PC-9 (cell line): Measurements from ENCODE around the gene GLRA3. TPM values are rescaled to one million over a fixed set of nuclear protein-coding genes. Genes with fewer than 3 reads are reported as not detected.

Source experiments
- BruUV-seq: library from RNA; stranded (reverse); fragments of 400-500 nt; replicated peaks from 2 replicates; lab custom pipeline; 2021; lab: Mats Ljungman, UMichigan
- CTCF ChIA-PET: fragments of 300-600 bp; sonication (Branson Sonifier 250); formaldehyde crosslinking; loops from one replicate; lab custom pipeline; 2022; ENCODE audit warnings: antibody characterized with exemption; lab: Charles Lee
- POLR2A ChIA-PET: fragments of 300-600 bp; sonication (Branson Sonifier 250); formaldehyde crosslinking; loops from one replicate; lab custom pipeline; 2022; ENCODE audit warnings: antibody characterized with exemption; ENCODE audit not compliant: unreplicated experiment; lab: Charles Lee
- DNase-seq, 2 experiments: peaks; one replicate each; pipeline versions ENCODE4 v3.0.0 to v3.0.0-alpha.2; 2015 to 2022; ENCODE audit warnings: mixed read lengths in 1 of 2
- H2AFZ ChIP-seq: fragments of 200-600 bp; sonication (generic); 2 replicates; pipeline ENCODE4 v1.8.1; 2017; ENCODE audit warnings: antibody characterized with exemption
- H3F3A ChIP-seq: fragments of 200-600 bp; sonication (generic); 2 replicates; pipeline ENCODE4 v1.8.1; 2017; ENCODE audit warnings: antibody characterized with exemption, mild to moderate bottlenecking, low read depth; ENCODE audit not compliant: insufficient read depth
- H3K27ac ChIP-seq: fragments of 200-600 bp; sonication (generic); 2 replicates; pipeline ENCODE4 v1.6.1; 2016; ENCODE audit warnings: mixed run types
- H3K27me3 ChIP-seq: fragments of 200-600 bp; sonication (generic); 2 replicates; pipeline ENCODE4 v1.6.1; 2016; ENCODE audit warnings: low read depth, mixed run types; ENCODE audit not compliant: insufficient read depth
- H3K36me3 ChIP-seq: fragments of 200-600 bp; sonication (generic); 2 replicates; pipeline ENCODE4 v1.6.1; 2016; ENCODE audit warnings: low read depth, mixed run types
- H3K4me1 ChIP-seq: fragments of 200-600 bp; sonication (generic); replicated peaks from 2 replicates; pipeline ENCODE4 v1.6.1; 2016; ENCODE audit warnings: mixed run types; ENCODE audit not compliant: insufficient read depth
- H3K4me2 ChIP-seq: fragments of 200-600 bp; sonication (generic); 2 replicates; pipeline ENCODE4 v1.6.1; 2017; ENCODE audit warnings: mixed run types
- H3K4me3 ChIP-seq: fragments of 200-600 bp; sonication (generic); 2 replicates; pipeline ENCODE4 v1.6.1; 2016; ENCODE audit warnings: mixed run types
- H3K79me2 ChIP-seq: fragments of 200-600 bp; sonication (generic); 2 replicates; pipeline ENCODE4 v1.6.1; 2017; ENCODE audit warnings: low read depth, mixed run types
- H3K9me2 ChIP-seq: fragments of 200-600 bp; sonication (generic); 2 replicates; pipeline ENCODE4 v1.8.1; 2017; ENCODE audit warnings: mild to moderate bottlenecking; ENCODE audit not compliant: insufficient read depth
- H3K9me3 ChIP-seq: fragments of 200-600 bp; sonication (generic); 2 replicates; pipeline ENCODE4 v1.8.1; 2016; ENCODE audit warnings: low read depth; ENCODE audit not compliant: insufficient read depth
- H4K20me1 ChIP-seq: fragments of 200-600 bp; sonication (generic); 2 replicates; pipeline ENCODE4 v1.8.1; 2017; ENCODE audit not compliant: insufficient read depth
- EZH2 ChIP-seq: fragments of 200-600 bp; sonication (generic); IDR thresholded peaks from 2 replicates; pipeline ENCODE4 v1.8.0; 2017; ENCODE audit warnings: antibody characterized with exemption, low read depth
- intact Hi-C: fragments of 100-400 bp; cut with micrococcal nuclease; formaldehyde crosslinking; loops from one replicate; pipeline ENCODE4 v1.10.0; 2022; ENCODE audit not compliant: unreplicated experiment
- total RNA-seq: library from RNA; stranded (reverse); gene quantifications from 2 replicates; pipeline ENCODE4 v1.2.3, GENCODE V29; 2021
- TF ChIP-seq, protein P1 (sequence below): fragments of 200-600 bp; sonication (generic); conservative IDR thresholded peaks from 2 replicates; pipeline ENCODE4 v1.6.1; 2017; ENCODE audit warnings: mixed run types, antibody characterized with exemption, mild to moderate bottlenecking, moderate library complexity

The GLRA3 gene
- total RNA-seq, 1 experiment from 2014 or later: 0.39 TPM

DNA sequence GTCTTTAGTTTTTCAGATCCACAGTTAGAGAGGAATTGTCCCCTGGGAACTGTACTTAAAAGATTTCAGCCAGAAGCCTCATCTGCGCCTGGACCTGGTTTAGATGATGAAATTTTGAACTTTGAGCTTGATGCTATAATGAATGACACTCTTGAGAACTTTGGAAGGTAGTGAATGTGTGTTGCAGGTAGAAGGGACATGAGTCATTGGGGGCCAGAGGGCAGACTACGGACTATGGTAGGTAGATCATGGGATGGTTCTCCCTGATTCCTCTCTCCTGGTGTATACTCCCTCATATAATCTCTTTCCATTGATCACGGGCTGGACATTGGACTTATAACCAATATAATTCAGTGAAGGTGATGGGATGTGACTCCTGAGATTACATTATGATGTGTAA lies 38.9 kb upstream of the GLRA3 start:
- Histone ChIP-seq H3K9me2 (0 out of 2 replicates have a peak, but pooled peaks cover 3% of the 10 kb centered on the region), H3K79me2 (no peaks in the 10 kb centered on the region), H3K9me3 (no peaks in the 10 kb centered on the region), H3K4me3 (no peak overlapping the region), H3F3A (no peaks in the 10 kb centered on the region), H3K4me2 (no peak overlapping the region), H3K4me1 (no peaks in the 10 kb centered on the region), H2AFZ (no peak overlapping the region), H3K36me3 (no peaks in the 10 kb centered on the region), H3K27me3 (no peaks in the 10 kb centered on the region), H4K20me1 (no peaks in the 10 kb centered on the region), H3K27ac (no peak overlapping the region)
- TF ChIP-seq, protein P1, sequence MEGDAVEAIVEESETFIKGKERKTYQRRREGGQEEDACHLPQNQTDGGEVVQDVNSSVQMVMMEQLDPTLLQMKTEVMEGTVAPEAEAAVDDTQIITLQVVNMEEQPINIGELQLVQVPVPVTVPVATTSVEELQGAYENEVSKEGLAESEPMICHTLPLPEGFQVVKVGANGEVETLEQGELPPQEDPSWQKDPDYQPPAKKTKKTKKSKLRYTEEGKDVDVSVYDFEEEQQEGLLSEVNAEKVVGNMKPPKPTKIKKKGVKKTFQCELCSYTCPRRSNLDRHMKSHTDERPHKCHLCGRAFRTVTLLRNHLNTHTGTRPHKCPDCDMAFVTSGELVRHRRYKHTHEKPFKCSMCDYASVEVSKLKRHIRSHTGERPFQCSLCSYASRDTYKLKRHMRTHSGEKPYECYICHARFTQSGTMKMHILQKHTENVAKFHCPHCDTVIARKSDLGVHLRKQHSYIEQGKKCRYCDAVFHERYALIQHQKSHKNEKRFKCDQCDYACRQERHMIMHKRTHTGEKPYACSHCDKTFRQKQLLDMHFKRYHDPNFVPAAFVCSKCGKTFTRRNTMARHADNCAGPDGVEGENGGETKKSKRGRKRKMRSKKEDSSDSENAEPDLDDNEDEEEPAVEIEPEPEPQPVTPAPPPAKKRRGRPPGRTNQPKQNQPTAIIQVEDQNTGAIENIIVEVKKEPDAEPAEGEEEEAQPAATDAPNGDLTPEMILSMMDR: no peak
- TF ChIP-seq EZH2: no peak
- no peak for DNase-seq
- CTCF ChIA-PET: no interaction called here
- POLR2A ChIA-PET: no interaction called here
- no TSS peak for BruUV-seq
- intact Hi-C loops: no loop called here

- no peaks in the 10 kb centered on the region for H3K27me3 ChIP-seq
- H3K4me1 ChIP-seq: no peaks in the 10 kb centered on the region
- no peak for TF ChIP-seq EZH2
- TF ChIP-seq, protein P1: no peak
- no peak overlapping the region for H3K4me2 ChIP-seq
- H3K27ac ChIP-seq: no peak overlapping the region
- H3K79me2 ChIP-seq: no peaks in the 10 kb centered on the region
- no peaks in the 10 kb centered on the region for H3K36me3 ChIP-seq
- H3K9me3 ChIP-seq: no peaks in the 10 kb centered on the region
- POLR2A ChIA-PET: no interaction called here
- H3F3A ChIP-seq: no peaks in the 10 kb centered on the region
- no TSS peak for BruUV-seq
- CTCF ChIA-PET: no interaction called here
- DNase-seq: no peak
- intact Hi-C loops: no loop called here
- H2AFZ ChIP-seq: no peak overlapping the region
- H3K4me3 ChIP-seq: no peak overlapping the region
- H4K20me1 ChIP-seq: no peaks in the 10 kb centered on the region
- no peaks in the 10 kb centered on the region for H3K9me2 ChIP-seq
Observed at GRCh38 chr4:174865418-174865985, 36.5 kb upstream of the GLRA3 start.

- no peak overlapping the region for H2AFZ ChIP-seq
- no peaks in the 10 kb centered on the region for H3K9me2 ChIP-seq
- DNase-seq: no peak
- TF ChIP-seq, protein P1: no peak
- TF ChIP-seq EZH2: no peak
- intact Hi-C loops: no loop called here
- no peaks in the 10 kb centered on the region for H3K36me3 ChIP-seq
- H3K27me3 ChIP-seq: no peaks in the 10 kb centered on the region
- no peaks in the 10 kb centered on the region for H4K20me1 ChIP-seq
- H3K27ac ChIP-seq: no peak overlapping the region
- H3K4me2 ChIP-seq: no peak overlapping the region
- H3K4me3 ChIP-seq: no peak overlapping the region
- ChIA-PET CTCF (no interaction called here), POLR2A (no interaction called here)
- no peaks in the 10 kb centered on the region for H3K4me1 ChIP-seq
- BruUV-seq: no TSS peak
- no peaks in the 10 kb centered on the region for H3K9me3 ChIP-seq
- H3K79me2 ChIP-seq: no peaks in the 10 kb centered on the region
- no peaks in the 10 kb centered on the region for H3F3A ChIP-seq
Observed at GRCh38 chr4:174864031-174864430, 35.0 kb upstream of the GLRA3 start.
